SKM-1 (cell line): ENCODE measurements around the gene INIP.
"Not testable (repeated sequence)": the region's sequence is repeated elsewhere in the genome, so short reads cannot be mapped to it uniquely, and the experiment has no call there.

Experiments
- DNase-seq: peaks from one replicate; lab custom pipeline; 2025; ENCODE audit not compliant: unreplicated experiment; lab: John Stamatoyannopoulos, UW

The INIP gene

DNA sequence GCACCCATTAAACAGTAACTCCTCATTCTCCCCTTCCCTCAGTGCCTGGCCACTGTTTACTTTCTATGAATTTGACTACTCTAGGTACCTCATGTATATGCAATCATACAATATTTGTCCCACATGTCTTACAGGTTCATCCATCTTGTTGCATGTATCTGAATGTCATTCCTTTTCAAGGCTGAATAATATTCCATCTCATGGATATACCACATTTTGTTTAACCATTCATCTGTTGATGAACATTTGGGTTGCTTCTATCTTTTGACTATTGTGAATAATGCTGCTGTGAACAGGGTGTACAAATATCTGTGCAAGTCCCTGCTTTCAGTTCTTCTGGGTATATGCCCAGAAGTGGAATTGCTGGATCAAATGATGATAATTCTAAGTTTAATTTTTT, 40.9 kb downstream of the INIP start:
- no peak for DNase-seq

DNA sequence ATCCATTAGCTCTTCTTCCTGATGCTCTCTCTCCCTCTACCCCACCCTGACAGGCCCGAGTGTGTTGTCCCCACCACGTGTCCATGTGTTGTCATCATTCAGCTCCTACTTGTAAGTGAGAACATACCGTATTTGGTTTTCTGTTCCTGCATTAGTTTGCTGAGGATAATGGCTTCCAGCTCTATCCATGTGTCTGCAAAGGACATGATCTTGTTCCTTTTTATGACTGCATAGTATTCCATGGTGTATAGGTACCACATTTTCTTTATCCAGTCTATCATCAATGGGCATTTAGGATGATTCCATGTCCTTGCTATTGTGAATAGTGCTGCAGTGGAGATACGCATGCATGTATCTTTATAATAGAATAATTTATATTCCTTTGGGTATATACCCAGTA, 44.7 kb downstream of the INIP start:
- DNase-seq = not testable (repeated sequence)

DNA sequence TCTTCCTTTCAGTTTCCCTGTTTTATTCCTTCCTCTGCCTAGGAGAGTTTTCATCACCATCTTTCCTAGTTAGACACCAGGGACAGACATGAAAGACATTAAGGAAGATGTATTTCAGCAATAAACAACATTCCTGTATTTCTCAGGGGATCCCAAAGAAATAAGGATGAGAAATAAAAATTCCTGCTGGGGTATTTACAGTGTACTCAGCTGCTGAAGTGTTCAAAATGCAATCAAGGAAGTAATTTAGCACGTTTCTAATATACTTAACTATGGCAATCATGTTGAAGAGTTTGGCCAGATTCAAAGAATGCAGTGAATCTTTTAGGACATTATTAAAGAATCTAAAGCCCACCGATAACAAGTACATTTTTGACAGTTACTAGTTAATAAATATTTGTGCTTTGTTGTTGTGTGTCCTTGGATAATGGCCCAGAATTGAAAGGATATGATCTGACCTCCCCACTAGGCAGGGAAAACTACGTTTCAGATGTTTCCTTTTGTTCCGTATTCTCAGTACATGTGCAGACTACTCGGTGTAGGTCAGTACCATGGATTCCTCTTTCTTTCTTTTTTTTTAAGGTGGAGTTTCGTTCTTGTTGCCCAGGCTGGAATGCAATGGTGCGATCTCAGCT, 46.8 kb downstream of the INIP start:
- DNase-seq = no peak

DNA sequence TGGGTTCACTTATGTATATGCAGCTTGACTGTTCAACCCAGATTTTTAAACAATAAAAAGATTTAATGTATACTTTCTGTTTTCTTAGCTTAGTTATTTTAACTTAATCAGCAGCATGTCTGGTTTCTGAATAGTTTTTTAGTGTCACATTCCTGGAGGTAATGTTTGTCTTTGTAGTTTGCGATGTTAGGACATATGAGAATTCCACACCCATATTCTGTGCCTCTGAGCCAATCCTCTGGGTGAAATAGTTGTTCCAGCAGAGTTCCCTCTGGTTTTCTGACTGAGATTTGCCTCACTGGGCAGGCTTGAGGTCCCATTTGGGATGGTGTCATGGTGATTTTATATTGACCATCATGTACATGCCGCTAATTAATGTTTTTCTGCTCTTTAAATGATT, 48.6 kb downstream of the INIP start:
- no peak for DNase-seq

DNA sequence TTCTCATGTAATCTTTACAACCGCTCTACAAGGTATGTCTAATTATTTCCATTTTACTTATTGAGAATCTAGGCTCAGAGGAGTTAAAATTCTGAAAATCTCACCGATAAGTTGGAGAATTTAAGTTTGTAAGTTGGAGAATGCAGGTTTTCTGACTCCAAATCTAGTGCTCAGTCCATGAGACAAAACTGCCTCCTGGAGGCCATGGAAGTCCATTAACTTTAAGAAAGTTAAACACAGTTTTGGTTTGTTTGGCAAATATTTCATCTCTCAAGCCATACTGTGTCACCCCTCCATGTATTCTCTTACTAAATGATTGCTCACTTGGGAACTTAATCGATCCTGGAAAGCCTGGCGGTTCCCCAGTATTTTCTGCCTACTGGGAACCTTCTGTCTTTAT, 52.6 kb downstream of the INIP start:
- no peak for DNase-seq

DNA sequence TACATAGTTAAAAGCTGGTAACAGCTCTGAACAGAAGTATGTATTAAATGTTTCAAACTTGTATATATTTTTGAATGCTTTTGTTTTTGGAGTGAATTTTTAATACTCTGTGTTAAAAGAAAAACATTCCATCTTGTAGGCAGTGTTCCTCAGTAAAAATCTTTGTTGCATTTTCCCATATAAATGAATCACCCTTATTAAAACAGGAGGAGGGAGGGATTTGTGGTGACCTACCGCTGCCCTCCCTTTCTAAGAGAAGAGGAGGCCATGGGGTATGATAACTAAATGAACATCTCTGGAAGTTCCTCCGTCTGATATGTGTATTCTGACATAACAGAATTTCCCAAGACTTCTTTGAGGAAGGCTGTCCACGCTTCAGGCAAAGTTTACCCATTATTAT, 53.4 kb downstream of the INIP start:
- no peak for DNase-seq

DNA sequence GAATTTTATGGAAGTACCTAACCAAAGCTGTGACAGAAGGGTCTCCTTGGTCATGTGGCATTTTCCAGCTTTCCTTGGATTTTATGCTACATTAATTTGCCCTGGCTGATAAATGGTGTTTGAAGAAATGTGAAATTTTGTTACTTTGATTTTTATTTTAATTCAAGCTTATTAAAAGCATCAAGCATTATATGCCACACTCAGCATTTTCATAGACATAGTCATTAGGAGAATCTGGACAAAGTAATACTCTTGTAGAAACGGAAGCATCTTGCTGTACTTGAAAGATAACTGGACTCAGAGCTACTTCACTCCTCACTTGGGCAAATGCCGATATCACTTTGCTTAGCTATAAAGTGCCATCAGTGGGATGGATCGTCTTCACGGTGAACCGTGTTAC, 54.2 kb downstream of the INIP start:
- no peak for DNase-seq

DNA sequence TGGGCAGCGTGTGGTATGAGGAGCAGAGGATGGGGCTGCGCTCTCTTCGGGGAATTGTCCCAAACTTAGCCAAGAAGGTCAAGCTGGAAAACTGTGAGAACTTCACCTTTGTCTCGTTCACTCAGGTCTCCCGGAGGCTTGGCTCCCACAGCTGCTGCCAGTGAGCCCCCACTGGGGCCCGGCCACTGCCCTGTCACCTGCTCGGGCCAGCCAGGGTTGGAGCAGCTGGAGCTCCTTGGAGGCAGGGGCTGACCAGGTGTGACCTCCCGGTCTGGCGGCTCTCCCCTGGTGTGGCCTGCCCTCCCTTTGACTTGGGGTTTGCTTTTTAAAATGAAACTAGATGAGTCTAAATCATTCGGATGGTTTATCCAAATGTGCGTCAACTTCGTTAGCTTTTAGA, 58.0 kb downstream of the INIP start:
- no peak for DNase-seq

DNA sequence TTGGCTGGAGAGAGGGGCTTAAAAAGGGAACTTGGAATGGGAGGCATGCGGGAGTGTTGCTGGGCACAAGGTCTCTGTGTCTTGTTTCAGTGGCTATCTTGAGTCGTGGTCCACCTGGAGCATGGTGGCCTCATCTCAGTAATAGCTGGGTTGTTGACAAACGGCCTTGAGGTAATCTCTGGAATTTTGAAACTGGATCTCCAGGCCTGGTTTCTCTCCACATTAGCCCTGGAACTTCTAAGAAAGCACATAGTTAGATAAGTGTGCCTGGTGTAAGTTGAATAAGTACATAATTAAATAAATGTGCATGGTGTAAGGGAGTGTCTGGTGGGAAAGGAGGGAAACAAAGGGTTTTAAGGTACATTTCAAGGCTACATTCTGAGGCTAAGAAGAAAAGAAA, 62.2 kb downstream of the INIP start:
- DNase-seq = no peak

DNA sequence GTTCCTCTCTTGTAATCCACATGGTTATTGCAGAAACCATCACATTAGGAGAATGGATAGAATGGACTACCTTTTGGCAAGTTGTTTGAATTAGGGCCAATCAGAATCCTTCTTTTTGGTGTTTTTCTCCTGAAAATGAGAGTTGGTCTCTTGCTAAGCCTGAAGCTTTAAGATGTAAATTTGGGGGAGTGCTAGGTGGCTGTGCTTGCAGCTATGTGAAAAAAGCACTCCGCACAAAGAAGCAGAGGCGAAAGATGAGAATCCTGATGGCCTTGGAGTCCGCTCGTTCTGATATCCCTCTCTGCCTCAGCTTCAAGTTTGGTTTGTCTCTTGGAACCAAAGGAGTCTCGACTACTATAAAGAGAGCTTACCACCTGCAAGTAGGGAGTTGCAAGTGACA, 63.6 kb downstream of the INIP start:
- DNase-seq = no peak

DNA sequence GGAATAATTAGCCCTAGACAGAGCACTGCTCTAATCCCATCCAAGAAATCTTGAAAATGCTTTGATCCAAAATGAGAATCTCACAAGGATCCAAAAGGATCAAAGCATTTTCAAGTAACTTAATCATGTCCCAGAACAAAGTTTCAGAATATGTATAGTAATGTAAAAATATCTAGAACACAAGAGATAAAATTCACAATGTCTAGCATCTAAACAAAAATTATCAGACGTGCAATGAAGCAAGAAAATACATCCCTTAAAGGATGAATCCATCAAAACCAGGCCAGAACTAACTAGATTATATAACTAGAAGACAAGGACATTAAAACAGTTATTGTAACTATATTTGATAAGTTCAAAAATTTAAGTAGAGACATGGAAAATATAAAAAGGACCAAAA, 69.3 kb downstream of the INIP start:
- no peak for DNase-seq

DNA sequence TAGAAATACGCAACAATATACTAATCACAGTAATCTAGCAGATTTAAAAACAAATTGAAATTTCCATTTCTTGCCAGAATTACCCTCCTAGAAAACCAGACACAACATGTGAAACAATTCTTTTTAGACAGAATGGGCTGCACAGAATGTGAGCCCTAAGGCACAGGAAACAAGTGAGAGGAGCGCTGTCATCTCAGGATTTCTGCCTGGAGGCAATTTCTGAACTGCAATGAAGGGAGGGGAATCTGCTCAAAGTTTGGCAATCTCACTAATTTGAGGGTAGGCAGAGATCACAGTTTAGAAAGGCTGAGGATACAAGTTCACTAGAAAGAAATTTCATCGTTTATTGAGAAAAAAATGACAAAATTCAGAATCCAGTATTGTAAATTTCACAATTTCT, 70.3 kb downstream of the INIP start:
- no peak for DNase-seq

DNA sequence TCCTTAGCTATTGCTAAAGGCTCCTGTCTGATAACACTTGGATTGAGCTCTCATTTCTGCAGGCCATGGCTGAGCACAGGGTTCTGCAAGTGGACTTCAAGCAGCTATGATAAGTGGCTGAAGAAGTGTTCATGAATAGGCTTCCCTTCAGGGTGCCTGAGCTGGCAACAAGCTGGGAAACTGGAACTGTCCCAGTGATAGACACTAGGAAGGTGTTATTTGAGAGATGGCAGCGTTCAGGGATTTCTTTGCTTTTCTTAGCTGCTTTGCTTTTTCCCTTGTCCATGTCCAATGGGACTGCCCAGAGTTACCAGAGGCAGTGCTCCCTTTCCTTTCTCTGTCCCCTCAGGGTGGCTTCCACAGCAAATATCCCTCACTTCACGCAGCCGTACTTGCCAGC, 75.8 kb downstream of the INIP start:
- no peak for DNase-seq

DNA sequence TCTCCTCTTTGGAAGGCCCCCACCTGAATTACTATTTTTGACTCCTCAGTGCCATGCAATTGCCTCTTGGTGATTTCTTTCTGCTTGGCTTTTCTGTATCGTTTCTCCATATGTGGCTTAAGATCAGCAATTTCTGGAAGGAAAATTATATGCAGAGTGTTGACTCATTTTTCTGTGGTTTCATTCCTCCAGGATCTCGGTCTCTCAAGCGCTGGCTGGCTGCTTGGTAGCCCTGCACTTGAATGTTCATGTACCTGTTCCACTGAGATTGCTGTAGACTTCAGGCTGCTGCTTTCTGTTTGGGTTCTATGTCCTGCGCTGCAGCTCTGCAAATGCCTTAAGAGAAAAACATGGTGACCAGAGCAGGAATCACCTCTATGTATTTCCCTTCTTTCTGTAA, 77.6 kb downstream of the INIP start:
- no peak for DNase-seq
